ENCODE data around the gene KITLG.

DNA sequence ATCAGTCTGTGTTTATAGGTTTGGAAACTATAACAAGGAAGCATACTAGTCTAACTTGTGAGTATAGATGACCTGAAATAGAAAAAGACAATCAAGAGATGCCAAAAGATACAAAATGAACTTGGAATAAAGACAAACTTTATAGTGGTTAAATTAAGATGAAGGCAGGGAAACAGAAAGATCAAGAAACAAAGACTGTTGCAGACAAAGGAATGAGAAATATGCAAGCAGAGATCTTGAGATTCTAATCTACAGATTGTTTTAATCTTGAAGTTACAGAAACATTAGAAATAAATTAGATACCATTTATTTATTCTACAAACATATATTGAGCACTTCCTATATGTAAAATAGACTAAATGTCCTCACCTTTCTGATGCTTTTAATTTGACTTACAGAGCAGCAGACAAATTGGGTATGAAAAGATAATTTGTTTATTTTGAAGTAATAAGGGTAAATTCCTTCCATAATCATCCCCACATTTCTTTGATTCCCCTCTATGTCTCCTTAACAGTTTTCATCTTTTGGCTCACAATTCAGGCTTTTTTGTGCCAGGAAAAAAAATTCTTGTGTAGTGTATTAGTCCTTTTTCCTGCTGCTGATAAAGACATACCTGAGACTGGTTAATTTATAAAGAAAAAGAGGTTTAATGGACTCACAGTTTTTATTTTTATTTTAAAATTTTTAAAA lies 134.4 kb downstream of the KITLG start:
- TF ChIP-seq, protein P1, sequence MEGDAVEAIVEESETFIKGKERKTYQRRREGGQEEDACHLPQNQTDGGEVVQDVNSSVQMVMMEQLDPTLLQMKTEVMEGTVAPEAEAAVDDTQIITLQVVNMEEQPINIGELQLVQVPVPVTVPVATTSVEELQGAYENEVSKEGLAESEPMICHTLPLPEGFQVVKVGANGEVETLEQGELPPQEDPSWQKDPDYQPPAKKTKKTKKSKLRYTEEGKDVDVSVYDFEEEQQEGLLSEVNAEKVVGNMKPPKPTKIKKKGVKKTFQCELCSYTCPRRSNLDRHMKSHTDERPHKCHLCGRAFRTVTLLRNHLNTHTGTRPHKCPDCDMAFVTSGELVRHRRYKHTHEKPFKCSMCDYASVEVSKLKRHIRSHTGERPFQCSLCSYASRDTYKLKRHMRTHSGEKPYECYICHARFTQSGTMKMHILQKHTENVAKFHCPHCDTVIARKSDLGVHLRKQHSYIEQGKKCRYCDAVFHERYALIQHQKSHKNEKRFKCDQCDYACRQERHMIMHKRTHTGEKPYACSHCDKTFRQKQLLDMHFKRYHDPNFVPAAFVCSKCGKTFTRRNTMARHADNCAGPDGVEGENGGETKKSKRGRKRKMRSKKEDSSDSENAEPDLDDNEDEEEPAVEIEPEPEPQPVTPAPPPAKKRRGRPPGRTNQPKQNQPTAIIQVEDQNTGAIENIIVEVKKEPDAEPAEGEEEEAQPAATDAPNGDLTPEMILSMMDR (conservative IDR thresholded peaks at IDR 0.05; ENCODE audit: low read length): no peak
- TF ChIP-seq EZH2phosphoT487 (IDR thresholded peaks at IDR 0.05; ENCODE audit: borderline replicate concordance, low read depth, low read length): no peak

Measured in OCI-LY7 (cell line).